ENCODE results near the gene FSTL4. TPM values are rescaled to one million over a fixed set of nuclear protein-coding genes. Genes with fewer than 3 reads are reported as not detected.

FSTL4 gene
- total and polyA plus RNA-seq, 2 of the 4 experiments (the other 2 are of a cell fraction): 0.18 TPM; not detected in 1

DNA sequence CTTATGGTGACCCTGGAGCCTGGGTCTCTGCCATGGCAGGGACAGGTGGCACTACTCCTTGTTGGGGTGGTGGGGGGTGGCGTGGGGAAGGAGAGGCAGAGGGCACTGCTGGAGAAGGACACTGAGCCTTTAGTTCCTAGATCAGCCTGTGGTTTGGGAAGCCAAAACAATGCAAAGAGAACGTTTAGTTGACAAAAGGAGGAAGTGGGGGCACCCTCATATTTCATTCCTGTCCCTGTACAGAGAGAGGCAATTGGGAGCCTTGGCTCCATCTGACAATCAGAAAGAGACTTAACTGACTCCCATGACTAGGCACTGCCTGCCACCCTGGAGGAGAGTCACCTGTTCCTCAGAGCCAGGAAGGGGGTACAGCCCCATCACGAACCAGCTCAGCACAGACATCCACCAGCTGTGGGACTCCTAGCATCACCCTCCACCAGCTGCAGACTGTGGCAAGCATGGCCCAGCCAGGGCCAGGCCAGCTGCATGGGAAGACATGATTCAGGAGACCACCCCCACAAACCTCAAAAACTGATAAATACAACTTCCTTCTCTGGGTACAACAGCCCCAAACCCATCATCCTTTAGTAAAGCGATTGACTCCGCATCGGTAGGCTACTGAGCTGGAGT, 303.1 kb downstream of the FSTL4 start:
- 14% methylated on average over 1 of the region's 6 CpGs; no CpG with 5 or more reads in 1 of the 2 experiments for WGBS, 2 experiments (ENCODE audit: extremely low coverage in 2 of 2, insufficient read length in 1 of 2)
- no peak overlapping the region for H3K56ac ChIP-seq (ENCODE audit: extremely low read depth, insufficient read depth, low read length)
- no peaks in the 10 kb centered on the region for H3K9me1 ChIP-seq (ENCODE audit: insufficient read depth, low read length)
- DNase-seq: no peak
- H3K36me3 ChIP-seq (ENCODE audit: control insufficient read depth, insufficient read depth, low read length): no peaks in the 10 kb centered on the region
- no peak overlapping the region for H2BK15ac ChIP-seq (ENCODE audit: low read depth, low read length)
- ChIA-PET POLR2A (ENCODE audit: unreplicated experiment) (no interaction called here), CTCF (no interaction called here)
- dilution Hi-C loops (cut with HindIII; ENCODE audit: low sequenced_read_pairs, unreplicated experiment) (no loop called here), in situ Hi-C loops (cut with MboI; ENCODE audit: low sequenced_read_pairs) (no loop called here), intact Hi-C loops (cut with micrococcal nuclease) (no loop called here)
- H3K4me1 ChIP-seq (ENCODE audit: control insufficient read depth, insufficient read depth, low read length): no peaks in the 10 kb centered on the region
- no peak overlapping the region for H2BK20ac ChIP-seq (ENCODE audit: low read depth, low read length)
- H3K4ac ChIP-seq (ENCODE audit: low read depth, low read length): no peak overlapping the region
- no peak overlapping the region for H3K9ac ChIP-seq (ENCODE audit: low read depth, low read length)
- no peak overlapping the region for H2BK120ac ChIP-seq (ENCODE audit: low read depth, low read length)
- H3K27me3 ChIP-seq (ENCODE audit: control insufficient read depth, insufficient read depth, low read length): peaks cover 13% of the 10 kb centered on the region; the same call in 1 of the 2 replicates
- no peak overlapping the region for H3K4me2 ChIP-seq (ENCODE audit: low read depth, low read length)
- no peak overlapping the region for H3K4me3 ChIP-seq (ENCODE audit: insufficient read depth, low read depth, low read length)
- no peak overlapping the region for H3K27ac ChIP-seq (ENCODE audit: insufficient read depth, low read length)
- ATAC-seq (ENCODE audit: low read depth): no peak
- TF ChIP-seq, protein P1, sequence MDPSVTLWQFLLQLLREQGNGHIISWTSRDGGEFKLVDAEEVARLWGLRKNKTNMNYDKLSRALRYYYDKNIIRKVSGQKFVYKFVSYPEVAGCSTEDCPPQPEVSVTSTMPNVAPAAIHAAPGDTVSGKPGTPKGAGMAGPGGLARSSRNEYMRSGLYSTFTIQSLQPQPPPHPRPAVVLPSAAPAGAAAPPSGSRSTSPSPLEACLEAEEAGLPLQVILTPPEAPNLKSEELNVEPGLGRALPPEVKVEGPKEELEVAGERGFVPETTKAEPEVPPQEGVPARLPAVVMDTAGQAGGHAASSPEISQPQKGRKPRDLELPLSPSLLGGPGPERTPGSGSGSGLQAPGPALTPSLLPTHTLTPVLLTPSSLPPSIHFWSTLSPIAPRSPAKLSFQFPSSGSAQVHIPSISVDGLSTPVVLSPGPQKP (IDR thresholded peaks at IDR 0.05; ENCODE audit: borderline replicate concordance, low read depth, low read length): no peak
- TF ChIP-seq RAD21 (IDR thresholded peaks at IDR 0.05; ENCODE audit: low read length) (no peak), MXI1 (IDR thresholded peaks at IDR 0.05; ENCODE audit: borderline replicate concordance, low read depth, low read length) (no peak), USF2 (IDR thresholded peaks at IDR 0.05; ENCODE audit: low read depth, low read length) (no peak), MAZ (IDR thresholded peaks at IDR 0.05; ENCODE audit: borderline replicate concordance, low read depth, low read length) (no peak)
- no peaks in the 10 kb centered on the region for H3K79me1 ChIP-seq (ENCODE audit: low read depth in 1 of 2, low read length in 2 of 2)
- H3K14ac ChIP-seq (replicated peaks; ENCODE audit: low read depth, low read length): no peak overlapping the region
- no peak overlapping the region for H4K91ac ChIP-seq (ENCODE audit: insufficient read depth, low read depth, low read length)
- H4K8ac ChIP-seq (ENCODE audit: low read depth in 2 of 2, low read length in 2 of 2): no peak overlapping the region
- H3K23ac ChIP-seq (ENCODE audit: low read depth, low read length): no peak overlapping the region
- no peak overlapping the region for H2AFZ ChIP-seq (replicated peaks; ENCODE audit: low read length, poor library complexity)
- no peak overlapping the region for H2BK5ac ChIP-seq (ENCODE audit: low read depth, low read length, poor library complexity, severe bottlenecking)
- H2AK5ac ChIP-seq (ENCODE audit: low read depth, low read length): no peak overlapping the region
- H3K18ac ChIP-seq (ENCODE audit: low read depth, low read length): no peak overlapping the region
- no peaks in the 10 kb centered on the region for H3K9me3 ChIP-seq (ENCODE audit: control insufficient read depth, insufficient read depth, low read length)
- no peak overlapping the region for H4K5ac ChIP-seq (ENCODE audit: low read depth, low read length)
- no TSS peak for BruUV-seq (replicated peaks)
- no peaks in the 10 kb centered on the region for H4K20me1 ChIP-seq (ENCODE audit: insufficient read depth, low read length)
- H2AK9ac ChIP-seq (replicated peaks; ENCODE audit: low read depth, low read length, poor library complexity): no peak overlapping the region

Measured in IMR-90 (cell line).